LHCN-M2 (cell line): ENCODE results near the gene SLC6A1. TPM values are rescaled to one million over a fixed set of nuclear protein-coding genes. Genes with fewer than 3 reads are reported as not detected.

Experiments used
- total RNA-seq: library from RNA; depleted of rRNA; stranded (reverse); fragments of >200 nt; gene quantifications from 2 replicates; pipeline ENCODE4 v1.2.3, GENCODE V29; 2014; rRNA removed

SLC6A1 gene
- total RNA-seq, 1 experiment from 2014 or later: under 0.01 TPM

Other genes starting within 250 kb of the SLC6A1 start
- gene SLC6A11, start 176.5 kb upstream of the SLC6A1 start, total RNA-seq: not detected in 2 replicates
- gene HRH1, start 161.7 kb downstream of the SLC6A1 start, total RNA-seq: 8.7 and 9.5 TPM in 2 replicates